Fibroblast of lung (primary cell): ENCODE results near the gene SFT2D1. TPM values are rescaled to one million over a fixed set of nuclear protein-coding genes. Genes with fewer than 3 reads are reported as not detected.

ENCODE experiments used
- DNase-seq, 2 donors: peaks; one replicate each; pipeline versions ENCODE4 v3.0.0 to v3.0.0-alpha.2; 2010; ENCODE audit warnings: low read depth in 2 of 2
- H2AFZ ChIP-seq: 2 replicates; pipeline ENCODE4 v1.5.1; 2012; ENCODE audit warnings: low read length, control low read depth, inconsistent platforms
- H3K27ac ChIP-seq: 2 replicates; pipeline ENCODE4 v1.5.1; 2011; ENCODE audit warnings: low read length, control low read depth; ENCODE audit not compliant: insufficient read depth
- H3K27me3 ChIP-seq: 2 replicates; pipeline ENCODE4 v1.5.1; 2011; ENCODE audit warnings: mild to moderate bottlenecking, low read length; ENCODE audit not compliant: control insufficient read depth, insufficient read depth
- H3K36me3 ChIP-seq: 2 replicates; pipeline ENCODE4 v1.5.1; 2011; ENCODE audit warnings: low read length; ENCODE audit not compliant: control insufficient read depth, insufficient read depth
- H3K4me1 ChIP-seq: 2 replicates; pipeline ENCODE4 v1.5.1; 2011; ENCODE audit warnings: low read length; ENCODE audit not compliant: control insufficient read depth, insufficient read depth; ENCODE audit errors: extremely low read depth
- H3K4me2 ChIP-seq: 2 replicates; pipeline ENCODE4 v1.5.1; 2011; ENCODE audit warnings: low read length, control low read depth; ENCODE audit not compliant: insufficient read depth; ENCODE audit errors: extremely low read depth
- H3K4me3 ChIP-seq, 4 experiments: fragments of 200-600 bp in 1 of 4; sonication (generic) in 1 of 4; replicated peaks in 1 of 4; 2 replicates each; pipeline ENCODE4 v1.5.1; 2011 to 2016; ENCODE audit warnings: low read length in 4 of 4, low read depth in 3 of 4, mild to moderate bottlenecking in 3 of 4, control low read depth in 2 of 4, inconsistent platforms in 1 of 4, mixed read lengths in 1 of 4; ENCODE audit not compliant: insufficient read depth in 1 of 4; ENCODE audit errors: control extremely low read depth in 1 of 4
- H3K79me2 ChIP-seq: 2 replicates; pipeline ENCODE4 v1.5.1; 2012; ENCODE audit warnings: mild to moderate bottlenecking, low read length, inconsistent platforms; ENCODE audit not compliant: control insufficient read depth, insufficient read depth
- H3K9ac ChIP-seq: 2 replicates; pipeline ENCODE4 v1.5.1; 2011; ENCODE audit warnings: mild to moderate bottlenecking, low read length, control low read depth; ENCODE audit not compliant: insufficient read depth
- H3K9me3 ChIP-seq: 2 replicates; pipeline ENCODE4 v1.5.1; 2012; ENCODE audit warnings: low read depth, low read length; ENCODE audit not compliant: control insufficient read depth, insufficient read depth
- H4K20me1 ChIP-seq: 2 replicates; pipeline ENCODE4 v1.5.1; 2011; ENCODE audit warnings: low read length; ENCODE audit not compliant: control insufficient read depth, insufficient read depth; ENCODE audit errors: extremely low read depth
- CTCF ChIP-seq, 2 donors: IDR thresholded peaks in 1 of 2; conservative IDR thresholded peaks in 1 of 2; 1 replicate in 1 of 2; 2 replicates in 1 of 2; pipeline ENCODE4 v1.5.1; 2011 to 2012; ENCODE audit warnings: low read length in 2 of 2, control low read depth in 1 of 2, inconsistent platforms in 1 of 2, low read depth in 1 of 2, mild to moderate bottlenecking in 1 of 2
- EZH2 ChIP-seq: IDR thresholded peaks from 2 replicates; pipeline ENCODE4 v1.5.1; 2012; ENCODE audit warnings: low read length, control low read depth, mild to moderate bottlenecking; ENCODE audit errors: missing control alignments
- polyA minus RNA-seq: library from RNA; depleted of rRNA, polyadenylated mRNA; stranded (reverse); fragments of >200 nt; gene quantifications from 2 replicates; pipeline ENCODE4 v1.2.3, GENCODE V29; 2011; ENCODE audit warnings: low replicate concordance
- polyA plus RNA-seq, 2 donors: library from polyadenylated mRNA; depleted of rRNA in 1 of 2; stranded (reverse) in 1 of 2; unstranded in 1 of 2; fragments of >200 nt; gene quantifications; 2 replicates each; pipeline ENCODE4 v1.2.1, GENCODE V29; 2011 to 2012; ENCODE audit warnings: missing spikeins in 1 of 2
- total RNA-seq: library from RNA; depleted of rRNA; stranded (reverse); fragments of >200 nt; gene quantifications from 2 replicates; pipeline ENCODE4 v1.2.1, GENCODE V29; 2014

SFT2D1 gene
- total RNA-seq: 34.2 and 34.8 TPM in 2 replicates
- 66.9 and 86.0 TPM in 2 replicates for polyA plus RNA-seq
- 42.2 and 42.3 TPM in 2 replicates for polyA plus RNA-seq (2012)
- polyA minus RNA-seq: 8.3 and 10.8 TPM in 2 replicates

DNA sequence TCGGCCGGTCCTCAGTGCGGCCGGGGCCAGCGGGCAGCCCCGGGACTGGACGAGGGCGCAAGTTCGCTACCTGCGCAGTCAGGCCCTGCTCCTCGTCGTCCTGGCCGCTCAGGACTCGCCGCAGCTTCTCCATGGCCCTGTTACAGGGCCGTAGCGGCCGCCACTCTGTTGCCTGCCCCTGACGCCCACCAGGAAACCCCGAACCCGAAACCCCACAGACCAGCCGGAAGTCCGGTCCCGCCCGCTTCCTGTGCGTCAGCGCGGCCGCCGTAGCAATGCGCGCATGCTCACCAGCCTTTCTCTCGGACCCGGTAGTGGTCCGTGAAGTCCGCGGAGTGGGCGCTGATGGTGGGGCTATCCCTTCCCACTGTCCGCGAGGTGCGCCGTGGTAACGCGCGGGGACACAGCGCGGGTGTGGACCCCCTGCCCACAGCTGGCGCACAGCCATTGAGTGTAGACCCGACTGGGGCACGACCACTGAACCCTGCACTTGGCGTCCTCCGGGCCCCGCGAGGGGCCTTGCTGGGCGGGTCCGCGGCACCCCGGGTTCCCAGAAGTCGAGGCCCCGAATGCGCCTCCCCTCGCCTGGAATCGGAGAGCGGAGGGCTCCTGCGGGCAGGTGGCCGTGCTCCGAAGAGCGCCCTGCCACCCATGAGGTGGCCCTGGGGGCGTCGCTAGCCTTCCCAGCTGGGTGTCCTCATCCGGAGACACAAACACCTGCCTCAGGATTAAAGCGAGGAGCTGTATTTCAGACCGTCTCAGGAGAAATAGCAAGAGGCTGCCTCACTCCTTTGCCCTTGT, at the start of gene SFT2D1:
Gene SFT2D1, minus strand, starts transcription at position 197 of the 801 bp plus-strand sequence. Its CDS starts 64 bp downstream, at position 133.
- Histone ChIP-seq H3K4me3 (peak within 1 kb of the TSS; percentile 85 to 100 (median 96)), H2AFZ (peak within 1 kb of the TSS; percentile 100), H3K4me2 (peak within 1 kb of the TSS; percentile 99), H3K27me3 (no peaks in the 10 kb centered on the region), H3K36me3 (no peaks in the 10 kb centered on the region), H3K27ac (peak within 1 kb of the TSS; percentile 96), H3K4me1 (peaks cover 2% of the 10 kb centered on the region), H3K9ac (peak within 1 kb of the TSS; percentile 99), H3K9me3 (no peaks in the 10 kb centered on the region), H3K79me2 (peaks cover 47% of the 10 kb centered on the region), H4K20me1 (no peaks in the 10 kb centered on the region)
- peak; percentile 77 to 84 for DNase-seq
- no peak for TF ChIP-seq EZH2
- no peak for TF ChIP-seq CTCF (conservative IDR thresholded peaks at IDR 0.05 in 1 of 2, IDR thresholded peaks at IDR 0.05 in 1 of 2; ENCODE audit: low read depth in 1 of 2, low read length in 2 of 2)

DNA sequence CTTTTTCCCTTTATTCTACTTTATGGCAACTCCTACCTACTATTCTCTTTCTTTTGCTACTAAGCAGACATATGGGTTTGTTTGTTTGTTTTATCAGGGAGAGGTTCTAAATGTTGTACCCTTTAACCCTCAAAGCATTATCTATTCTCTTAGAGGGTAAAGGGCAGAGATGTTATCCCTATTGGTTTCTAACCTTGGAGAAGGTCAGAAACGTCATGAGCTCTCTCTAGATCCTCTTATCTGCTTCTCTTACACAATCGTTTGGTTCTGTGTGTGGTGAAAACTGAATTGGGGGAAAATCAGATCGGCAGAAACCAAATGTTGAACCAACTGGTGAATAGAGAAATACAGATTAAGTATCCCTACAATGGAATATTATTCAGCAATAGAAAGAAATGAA, 46.8 kb upstream of the SFT2D1 start:
- no peaks in the 10 kb centered on the region for H3K36me3 ChIP-seq
- H3K9ac ChIP-seq: no peak overlapping the region
- H3K4me1 ChIP-seq: no peaks in the 10 kb centered on the region
- no peaks in the 10 kb centered on the region for H3K9me3 ChIP-seq
- H4K20me1 ChIP-seq: no peaks in the 10 kb centered on the region
- H3K79me2 ChIP-seq: no peaks in the 10 kb centered on the region
- H3K4me3 ChIP-seq: no peak overlapping the region
- no peak for DNase-seq
- peaks cover under 1% of the 10 kb centered on the region for H3K27me3 ChIP-seq
- no peak for TF ChIP-seq EZH2
- no peak for TF ChIP-seq CTCF (conservative IDR thresholded peaks at IDR 0.05 in 1 of 2, IDR thresholded peaks at IDR 0.05 in 1 of 2; ENCODE audit: low read depth in 1 of 2, low read length in 2 of 2)
- no peak overlapping the region for H2AFZ ChIP-seq
- H3K4me2 ChIP-seq: no peak overlapping the region
- H3K27ac ChIP-seq: no peak overlapping the region

DNA sequence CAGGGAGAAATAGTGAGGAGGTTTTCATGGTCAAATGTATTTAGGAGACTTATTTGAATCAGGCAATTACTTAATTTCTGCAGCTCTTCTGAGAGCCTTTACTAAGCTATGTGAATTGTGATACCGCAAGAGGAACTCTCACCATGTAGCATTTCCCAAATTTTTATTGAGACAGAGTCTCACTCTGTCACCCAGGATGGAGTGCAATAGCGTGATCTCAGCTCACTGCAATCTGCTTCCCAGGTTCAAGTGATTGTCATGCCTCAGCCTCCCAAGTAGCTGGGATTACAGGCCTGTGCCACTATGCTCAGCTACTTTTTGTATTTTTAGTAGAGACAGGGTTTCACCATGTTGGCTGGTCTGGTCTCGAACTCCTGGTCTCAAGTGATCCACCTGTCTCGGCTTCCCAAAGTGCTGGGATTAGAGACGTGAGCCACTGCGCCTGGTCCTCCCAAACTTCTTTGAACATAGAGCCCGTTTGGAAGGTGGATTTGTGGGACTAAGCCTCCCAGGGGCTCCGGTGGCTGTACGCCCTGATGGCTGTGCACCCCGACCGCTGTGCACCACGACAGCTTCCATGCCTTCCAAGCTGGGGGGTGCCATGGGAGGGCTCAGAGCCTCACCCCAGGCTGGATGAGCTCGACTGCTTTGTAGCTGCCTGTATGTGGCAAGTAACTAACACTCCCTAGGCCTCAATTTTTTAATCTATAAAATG, 46.1 kb upstream of the SFT2D1 start:
- H3K9me3 ChIP-seq: no peaks in the 10 kb centered on the region
- no peaks in the 10 kb centered on the region for H3K27me3 ChIP-seq
- no peak overlapping the region for H3K27ac ChIP-seq
- TF ChIP-seq CTCF (conservative IDR thresholded peaks at IDR 0.05 in 1 of 2, IDR thresholded peaks at IDR 0.05 in 1 of 2; ENCODE audit: low read depth in 1 of 2, low read length in 2 of 2): no peak
- TF ChIP-seq EZH2: no peak
- H3K4me2 ChIP-seq: no peak overlapping the region
- H3K9ac ChIP-seq: no peak overlapping the region
- no peaks in the 10 kb centered on the region for H4K20me1 ChIP-seq
- no peaks in the 10 kb centered on the region for H3K79me2 ChIP-seq
- H3K36me3 ChIP-seq: no peaks in the 10 kb centered on the region
- DNase-seq: no peak
- no peak overlapping the region for H2AFZ ChIP-seq
- H3K4me3 ChIP-seq: no peak overlapping the region
- no peaks in the 10 kb centered on the region for H3K4me1 ChIP-seq
